OCI-LY7 (cell line): ENCODE data around the gene CALN1.

Experiments
- EZH2phosphoT487 ChIP-seq: fragments of 200-600 bp; sonication (generic); IDR thresholded peaks from 2 replicates; pipeline ENCODE4 v1.6.1; 2018; ENCODE audit warnings: low read depth, borderline replicate concordance, mild to moderate bottlenecking, mixed run types, antibody characterized with exemption, low read length, moderate library complexity, mixed read lengths
- TF ChIP-seq, protein P1 (sequence below): fragments of 200-600 bp; sonication (generic); conservative IDR thresholded peaks from 2 replicates; pipeline ENCODE4 v1.5.1; 2014; ENCODE audit warnings: mild to moderate bottlenecking, antibody characterized with exemption, low read length, moderate library complexity, mixed read lengths

DNA sequence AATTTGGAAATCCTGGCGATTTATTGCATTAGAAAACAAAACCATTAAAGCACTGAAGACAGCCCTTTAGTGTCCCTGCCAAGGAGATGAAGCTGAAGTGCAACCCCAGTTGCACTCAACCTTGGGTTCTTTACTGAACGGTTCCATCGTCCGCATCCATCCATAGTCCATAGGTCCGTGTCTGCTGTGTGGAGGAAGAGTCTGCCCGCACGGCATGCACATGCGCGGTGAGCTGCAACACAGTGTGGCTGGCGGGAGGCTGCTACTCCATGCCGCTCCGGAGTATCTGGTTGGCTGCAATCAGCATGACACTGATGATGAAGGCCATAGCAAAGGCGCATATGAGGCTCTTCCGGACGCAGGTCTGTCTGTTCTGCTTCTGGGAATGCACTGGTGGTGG is 624.6 kb downstream of the CALN1 start:
- TF ChIP-seq, protein P1, sequence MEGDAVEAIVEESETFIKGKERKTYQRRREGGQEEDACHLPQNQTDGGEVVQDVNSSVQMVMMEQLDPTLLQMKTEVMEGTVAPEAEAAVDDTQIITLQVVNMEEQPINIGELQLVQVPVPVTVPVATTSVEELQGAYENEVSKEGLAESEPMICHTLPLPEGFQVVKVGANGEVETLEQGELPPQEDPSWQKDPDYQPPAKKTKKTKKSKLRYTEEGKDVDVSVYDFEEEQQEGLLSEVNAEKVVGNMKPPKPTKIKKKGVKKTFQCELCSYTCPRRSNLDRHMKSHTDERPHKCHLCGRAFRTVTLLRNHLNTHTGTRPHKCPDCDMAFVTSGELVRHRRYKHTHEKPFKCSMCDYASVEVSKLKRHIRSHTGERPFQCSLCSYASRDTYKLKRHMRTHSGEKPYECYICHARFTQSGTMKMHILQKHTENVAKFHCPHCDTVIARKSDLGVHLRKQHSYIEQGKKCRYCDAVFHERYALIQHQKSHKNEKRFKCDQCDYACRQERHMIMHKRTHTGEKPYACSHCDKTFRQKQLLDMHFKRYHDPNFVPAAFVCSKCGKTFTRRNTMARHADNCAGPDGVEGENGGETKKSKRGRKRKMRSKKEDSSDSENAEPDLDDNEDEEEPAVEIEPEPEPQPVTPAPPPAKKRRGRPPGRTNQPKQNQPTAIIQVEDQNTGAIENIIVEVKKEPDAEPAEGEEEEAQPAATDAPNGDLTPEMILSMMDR, result no peak
- no peak for TF ChIP-seq EZH2phosphoT487
